NCI-H128 (cell line): ENCODE data around the gene NELFB.

Experiments
- DNase-seq: peaks from one replicate; lab custom pipeline; 2025; ENCODE audit not compliant: unreplicated experiment; lab: John Stamatoyannopoulos, UW

The NELFB gene

GRCh38 chr9:137302449-137303150 is 47.5 kb downstream of the NELFB start:
- no peak for DNase-seq

GRCh38 chr9:137303151-137303892 is 48.2 kb downstream of the NELFB start:
- no peak for DNase-seq

GRCh38 chr9:137303893-137304382 is 48.8 kb downstream of the NELFB start:
- no peak for DNase-seq

DNA sequence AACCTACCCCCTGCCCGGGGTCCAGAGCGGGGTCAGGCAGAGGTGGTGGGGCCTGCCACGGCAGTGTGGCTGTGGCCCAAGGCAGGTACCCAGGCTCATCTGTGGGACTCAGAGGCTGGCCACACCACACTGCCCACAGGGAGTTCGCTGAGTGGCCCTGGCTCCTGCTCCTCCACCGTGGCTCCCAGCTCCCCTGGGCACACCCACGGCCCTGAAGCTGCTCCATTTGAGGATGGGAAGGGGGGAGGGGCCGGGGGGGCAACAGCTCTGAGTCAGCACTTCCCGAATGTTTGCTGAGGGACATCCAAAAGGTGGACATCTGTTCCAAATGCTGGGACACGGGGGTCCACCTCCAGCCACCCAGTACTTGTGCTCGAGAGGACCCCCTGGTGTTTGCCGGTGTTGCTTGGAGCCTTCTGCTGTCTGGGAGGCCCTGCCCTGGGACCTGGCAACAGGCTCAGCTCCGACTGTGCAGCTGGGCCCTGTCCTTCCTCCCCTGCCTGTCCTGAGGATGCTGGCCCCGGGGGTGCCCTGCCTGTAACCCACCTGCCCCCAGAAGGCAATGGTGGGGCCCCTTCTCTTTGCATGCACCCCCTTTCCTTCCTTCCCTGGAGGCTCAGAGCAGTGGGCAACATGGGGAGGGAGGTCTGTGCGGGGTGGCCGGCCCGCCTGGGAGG is 49.4 kb downstream of the NELFB start:
- no peak for DNase-seq

DNA sequence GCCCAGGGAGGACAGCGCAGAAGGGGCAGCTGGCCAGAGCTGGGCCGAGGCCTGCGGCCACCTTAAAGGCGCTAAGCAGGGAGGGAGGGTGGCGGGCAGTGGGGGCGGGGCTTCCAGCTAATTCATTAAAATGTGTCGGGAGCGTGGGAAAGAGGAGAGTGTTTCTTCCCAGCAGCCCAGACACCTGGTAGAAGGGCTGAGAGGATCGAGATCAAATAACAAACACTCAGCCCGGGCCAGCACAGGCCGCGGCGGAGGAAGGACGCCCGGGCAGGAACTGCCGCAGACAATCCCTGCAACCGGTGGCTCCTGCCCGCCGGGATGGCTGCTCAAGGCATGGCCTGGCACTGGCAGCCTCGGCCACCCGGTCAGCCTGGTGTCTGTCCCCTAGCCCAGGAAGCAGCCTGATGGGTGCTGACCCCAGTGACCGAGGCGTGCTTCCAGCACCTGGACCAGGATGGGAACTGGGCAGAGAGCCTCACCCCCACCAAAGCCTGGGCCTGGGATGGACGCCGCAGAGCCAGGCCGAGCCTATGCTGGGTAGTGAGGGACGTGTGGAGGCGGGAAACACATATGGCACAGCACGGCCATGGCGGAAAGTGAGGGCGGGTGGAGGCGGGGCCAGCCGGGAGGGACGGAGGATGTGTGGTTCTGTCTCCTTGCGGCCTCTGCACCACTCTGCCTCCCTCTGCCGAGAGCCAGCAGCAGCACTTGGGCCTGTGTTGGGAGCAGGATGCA is 50.1 kb downstream of the NELFB start:
- DNase-seq = peak; percentile 58

DNA sequence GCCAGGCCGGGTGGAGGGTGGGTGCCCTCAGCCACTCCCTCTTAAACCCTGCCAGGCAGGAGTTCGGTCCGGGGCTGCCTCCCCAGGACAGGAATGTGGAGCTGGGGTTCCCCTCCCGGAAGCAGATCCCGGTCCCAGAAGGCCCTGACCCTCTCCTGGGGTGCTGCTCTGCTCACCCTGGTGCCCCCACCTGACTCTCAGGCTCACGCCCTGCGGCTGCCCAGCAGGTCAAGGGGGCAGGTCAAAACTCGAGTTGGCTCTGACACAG is 50.6 kb downstream of the NELFB start:
- DNase-seq = no peak

DNA sequence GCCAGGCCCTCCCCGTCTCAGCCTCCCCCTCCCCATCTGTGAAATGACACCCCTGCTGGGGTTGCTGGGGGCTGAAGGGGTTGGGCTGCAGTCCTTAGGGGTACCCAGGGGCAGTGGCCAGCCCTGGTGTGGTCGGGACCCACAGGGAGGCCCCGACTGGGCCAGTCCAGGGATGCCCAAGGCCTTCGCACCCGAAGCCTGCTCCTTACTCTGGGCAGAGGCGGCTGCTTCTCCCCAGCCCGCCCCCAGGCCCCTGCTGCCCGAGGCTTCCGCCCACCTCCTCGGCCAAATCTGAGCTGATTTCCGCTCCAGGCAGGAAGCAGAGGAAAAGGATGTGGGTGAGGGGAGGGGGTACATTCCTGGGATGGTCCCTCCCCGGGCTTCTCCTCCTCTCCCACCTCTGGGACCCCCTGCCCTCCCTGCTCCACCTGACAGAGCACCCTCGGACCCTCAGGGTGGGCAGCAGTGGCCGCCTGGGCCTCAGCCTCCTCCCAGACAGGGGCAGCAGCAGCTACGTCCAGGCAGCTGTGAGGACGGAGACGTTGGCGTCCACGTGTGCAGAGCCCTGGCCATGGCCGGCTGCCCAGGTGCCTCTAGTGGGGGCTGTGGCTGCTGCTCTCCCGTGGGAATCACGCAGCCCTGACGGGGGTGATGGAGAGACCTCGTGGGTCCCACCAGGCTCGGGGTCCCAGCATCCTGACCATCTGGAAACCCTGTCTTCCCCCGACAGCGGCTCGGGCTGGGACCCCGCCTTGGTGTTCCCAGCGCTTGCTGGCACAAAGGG is 51.1 kb downstream of the NELFB start:
- no peak for DNase-seq

DNA sequence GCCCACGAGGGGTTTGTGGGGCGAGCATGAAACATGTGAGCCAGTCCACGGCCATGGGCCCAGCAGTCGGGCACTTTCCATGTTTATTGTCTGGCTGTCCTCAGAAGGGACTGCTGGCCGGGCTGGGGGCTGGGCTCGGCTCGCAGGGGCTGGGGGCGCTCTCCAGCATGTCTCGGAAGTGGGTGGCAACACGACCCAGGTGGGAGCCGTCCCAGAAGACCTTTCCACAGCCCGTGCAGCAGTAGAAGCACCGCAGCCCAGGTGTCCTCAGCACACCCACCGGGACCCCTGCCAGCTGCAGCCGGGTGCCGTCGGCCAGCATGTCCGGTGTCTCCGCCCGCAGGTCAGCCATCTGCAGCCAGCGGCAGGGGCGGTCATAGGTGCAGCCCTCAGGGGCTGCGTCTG is 51.7 kb downstream of the NELFB start:
- no peak for DNase-seq

DNA sequence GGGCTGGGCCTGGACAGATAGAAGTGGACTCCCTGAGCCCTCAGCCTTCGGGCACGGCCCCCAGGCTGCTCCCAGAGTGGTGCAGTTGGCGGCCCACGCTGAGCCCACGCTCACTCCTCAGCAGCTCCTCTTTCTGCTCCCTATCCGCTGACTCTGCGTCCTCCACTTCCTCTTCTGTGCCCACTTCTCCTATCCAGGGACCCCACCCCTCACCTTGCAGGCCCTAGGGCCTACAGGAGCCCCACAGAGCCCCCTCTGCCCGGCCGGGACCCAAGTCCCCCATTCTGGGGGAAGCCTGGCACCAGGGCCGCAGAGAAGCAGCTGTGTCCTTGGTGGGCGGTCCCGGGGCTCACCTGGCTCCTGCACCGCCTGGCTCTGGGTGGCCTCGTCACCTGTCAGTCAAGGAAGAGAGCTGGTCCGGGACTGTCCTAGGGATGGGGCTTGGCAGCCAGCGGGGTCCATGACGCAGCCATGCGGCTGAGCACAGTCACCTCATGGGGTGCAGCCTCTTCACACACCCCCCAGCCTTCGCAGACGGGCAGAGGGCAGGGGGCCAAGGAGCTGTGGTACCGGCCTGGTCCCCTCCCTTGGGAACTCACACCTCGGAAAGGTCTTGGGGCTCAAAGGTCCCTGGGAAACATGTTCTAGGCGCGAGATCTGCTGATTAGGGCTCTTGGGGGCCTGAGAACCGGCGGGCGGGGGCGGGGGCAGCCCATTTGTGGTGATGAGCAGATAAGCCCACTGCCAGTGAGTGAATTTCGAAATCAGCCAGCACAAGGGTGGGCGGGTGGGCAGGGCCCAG is 52.3 kb downstream of the NELFB start:
- DNase-seq = no peak

DNA sequence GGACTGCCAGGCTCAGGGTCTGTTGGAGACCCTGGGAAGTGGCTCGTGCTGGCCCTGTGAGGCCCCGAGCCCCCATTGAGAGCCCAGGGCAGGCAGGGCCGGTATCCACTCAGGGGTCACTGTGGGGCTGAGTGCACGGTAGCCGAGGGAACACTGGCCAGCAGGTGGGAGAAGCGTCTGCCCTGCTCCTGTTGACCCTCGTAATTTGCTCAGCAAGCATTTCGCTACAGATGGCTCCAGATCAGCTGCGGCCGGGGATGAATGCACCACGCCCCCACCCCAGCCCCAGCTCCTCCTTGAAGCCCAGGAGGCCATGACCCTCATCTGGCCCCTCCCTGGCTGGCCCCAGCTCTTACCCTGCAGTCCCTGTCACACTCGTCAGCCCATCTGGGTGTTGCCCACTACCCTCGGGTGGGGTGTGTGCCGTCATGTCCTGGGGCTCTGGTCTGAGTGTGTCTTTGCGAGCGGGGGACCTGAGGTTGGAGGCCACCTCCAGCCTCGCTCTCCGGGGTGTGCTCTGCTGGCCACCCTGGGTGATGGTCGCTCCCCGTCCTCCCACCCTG is 53.0 kb downstream of the NELFB start:
- no peak for DNase-seq

DNA sequence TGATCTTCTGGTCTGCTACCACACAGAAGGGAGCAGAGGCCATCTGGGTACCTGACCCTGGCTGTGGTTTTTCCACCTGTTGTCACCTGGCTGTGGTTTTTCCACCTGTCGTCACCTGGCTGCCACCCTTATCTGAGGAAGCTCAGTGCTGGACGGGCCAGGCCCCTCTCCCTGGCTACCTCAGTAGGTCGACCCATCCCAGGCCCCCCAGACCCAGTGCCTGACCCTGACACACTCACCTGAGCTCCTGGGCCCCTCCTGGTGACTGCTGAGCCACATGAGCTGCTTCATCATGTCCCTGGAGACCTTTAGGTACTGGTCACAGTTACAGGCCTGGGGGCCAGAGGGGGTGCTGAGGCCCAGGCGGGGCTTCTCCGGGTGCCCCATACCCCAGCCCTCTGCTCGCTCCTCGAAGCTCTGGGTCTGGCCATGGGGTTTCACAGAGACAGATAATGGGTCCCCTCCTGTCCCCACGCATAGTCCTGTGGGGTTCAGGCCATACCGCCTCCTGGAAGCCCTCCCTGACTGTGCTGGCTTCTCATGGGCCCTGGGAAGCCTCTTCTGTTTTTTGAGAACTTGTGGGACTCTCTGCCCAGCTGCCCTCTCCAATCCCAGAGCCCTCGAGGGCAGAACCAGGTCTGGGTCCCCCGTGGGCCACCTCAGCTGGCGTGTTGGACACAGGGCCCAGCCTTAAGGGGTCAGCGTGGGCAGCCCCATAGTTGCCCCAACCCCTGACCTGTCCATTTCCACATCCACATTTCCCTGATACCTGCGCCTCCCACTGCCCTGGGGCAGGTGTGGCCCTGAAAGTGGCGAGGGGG is 54.5 kb downstream of the NELFB start:
- DNase-seq = no peak

DNA sequence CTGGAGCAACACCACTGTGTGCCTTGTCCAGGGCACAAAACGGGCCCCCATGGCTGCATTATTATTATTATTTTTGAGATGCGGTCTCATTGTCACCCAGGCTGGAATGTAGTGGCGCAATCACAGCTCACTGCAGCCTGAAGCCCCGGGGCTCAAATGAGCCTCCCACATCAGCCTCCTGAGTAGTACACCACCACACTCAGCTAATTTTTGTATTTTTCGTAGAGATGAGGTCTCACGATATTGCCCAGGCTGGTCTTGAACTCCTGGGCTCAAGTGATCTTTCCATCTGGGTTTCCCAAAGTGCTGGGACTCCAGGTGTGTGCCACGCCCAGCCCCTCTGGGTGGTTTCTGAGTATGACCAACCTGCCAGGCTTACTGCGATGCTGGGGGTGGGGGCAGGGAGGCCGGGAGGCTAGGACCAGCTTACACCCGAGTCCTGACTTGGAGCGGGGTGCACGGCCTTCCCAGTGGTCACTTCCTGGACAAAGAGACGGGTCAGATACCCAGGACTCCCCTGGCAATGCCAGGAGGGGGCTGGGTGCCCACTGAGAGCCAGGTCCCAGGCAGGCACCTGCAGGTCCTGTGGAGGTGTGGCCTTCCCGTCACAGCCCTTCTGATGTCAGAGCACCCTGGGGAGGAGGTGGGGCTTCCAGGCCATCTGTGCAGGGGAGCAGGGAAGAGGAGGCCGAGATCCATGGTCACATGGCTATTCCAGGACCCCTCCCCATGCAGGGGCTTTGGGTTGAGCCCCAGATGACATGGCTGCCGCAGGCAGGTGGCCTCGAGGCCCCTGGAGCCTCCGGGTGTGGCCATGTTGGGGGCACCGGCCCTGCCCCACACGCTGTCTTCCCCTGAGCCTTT is 55.3 kb downstream of the NELFB start:
- DNase-seq = no peak

DNA sequence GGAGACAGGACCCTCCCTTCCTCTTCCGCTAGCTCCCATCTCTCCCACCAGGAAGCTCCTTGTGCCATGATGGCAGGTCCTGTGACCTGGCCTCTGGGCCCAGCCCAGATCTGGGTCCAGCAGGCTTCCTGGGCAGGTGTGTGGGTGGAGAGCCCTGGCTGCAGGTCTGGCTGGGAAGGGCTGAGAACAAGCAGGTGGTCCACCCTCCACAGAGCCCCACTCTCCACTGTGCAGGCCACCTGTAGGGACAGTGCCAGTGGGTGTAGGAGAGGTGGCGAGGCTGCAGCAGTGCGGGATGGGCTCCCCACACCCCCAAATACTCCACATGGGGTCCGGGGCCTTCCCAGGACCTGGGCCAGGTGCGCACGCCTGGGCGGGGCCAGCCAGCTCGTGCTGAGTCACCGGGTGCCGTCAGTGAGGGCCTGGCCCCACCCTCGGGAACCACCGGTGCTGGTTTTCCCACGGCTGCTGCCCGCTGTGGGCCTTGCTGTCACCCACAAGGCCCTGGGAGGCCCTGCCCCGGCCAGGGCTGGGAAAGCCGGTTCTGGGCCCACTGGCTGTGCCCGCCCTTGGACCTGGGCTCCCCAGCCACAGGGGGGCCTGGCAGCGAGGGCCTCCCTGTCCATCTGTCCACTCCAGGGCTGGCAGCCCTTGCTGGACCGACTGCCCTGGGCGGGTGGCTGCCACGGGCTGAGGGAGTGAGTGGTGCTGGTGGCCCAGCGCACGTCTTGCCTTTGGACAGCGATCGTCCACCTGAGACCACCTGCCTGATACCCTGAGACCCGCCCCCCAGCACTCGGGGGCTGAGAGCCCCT is 56.3 kb downstream of the NELFB start:
- DNase-seq = no peak

DNA sequence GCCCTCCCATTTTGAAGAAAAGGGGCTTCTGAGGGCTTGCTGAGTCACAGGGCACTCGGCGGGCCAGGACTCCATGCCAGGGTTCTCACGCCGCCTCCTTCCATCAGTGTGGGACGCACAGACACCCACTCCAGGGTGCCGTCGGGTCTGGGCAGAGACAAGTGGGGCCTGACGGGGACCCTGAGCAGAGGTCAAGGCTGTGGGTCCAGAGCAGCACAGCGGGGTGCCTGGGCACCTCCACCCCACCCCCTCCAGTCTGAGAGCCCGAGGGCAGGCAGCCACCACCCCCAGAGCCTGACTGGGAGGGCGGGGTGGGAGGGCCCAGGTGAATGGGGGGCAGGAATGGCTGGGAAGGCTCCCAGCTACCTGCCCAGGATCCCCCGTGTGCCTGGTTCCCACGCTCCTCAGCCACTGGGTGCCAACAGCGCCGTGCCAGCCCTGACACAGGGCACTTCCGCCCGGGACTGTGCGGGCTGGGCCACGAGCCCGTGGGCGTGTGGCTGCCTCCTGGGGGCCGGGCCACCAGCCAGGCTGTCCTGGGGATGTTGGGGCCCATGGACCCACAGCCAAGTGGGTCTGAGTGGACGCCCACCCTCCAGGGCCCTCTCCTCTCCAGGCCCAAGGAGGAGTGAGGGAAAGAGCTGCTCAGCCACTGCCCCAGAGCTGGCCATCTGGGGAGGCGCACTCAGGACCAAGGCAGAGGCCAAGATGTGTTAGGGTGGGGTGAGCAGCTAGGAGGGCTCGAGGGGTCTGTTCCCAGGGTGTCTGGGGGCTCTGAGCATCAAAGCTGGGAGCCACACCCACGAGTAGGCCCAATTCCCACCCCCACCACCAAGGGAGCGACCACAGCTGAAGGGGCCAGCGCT is 57.1 kb downstream of the NELFB start:
- no peak for DNase-seq

DNA sequence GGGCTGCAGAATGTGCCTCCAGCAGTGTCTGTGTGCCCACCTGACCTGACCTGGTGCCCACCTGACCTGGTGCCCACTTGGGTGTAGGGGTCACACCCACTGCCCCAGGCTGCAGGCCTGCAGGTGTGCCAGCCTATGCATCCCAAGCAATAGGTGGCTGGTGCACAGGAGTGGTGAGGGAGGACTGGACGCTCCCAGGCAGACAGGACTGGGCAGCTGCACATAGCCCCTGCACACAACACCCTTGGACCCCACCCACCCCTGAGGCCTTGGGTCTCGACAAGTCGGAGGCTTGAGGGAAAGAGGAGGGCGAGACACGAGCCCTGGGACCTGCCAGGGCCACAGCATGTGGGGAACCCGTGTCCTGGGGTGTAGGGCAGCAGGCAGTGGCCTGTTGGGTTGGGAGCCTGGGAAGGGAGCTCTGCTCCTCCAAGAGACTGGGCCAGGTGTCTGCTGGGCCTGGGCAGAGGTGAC is 57.8 kb downstream of the NELFB start:
- no peak for DNase-seq
